GM19455 (cell line): ENCODE results near the gene SP140.
"Not testable (repeated sequence)": the region's sequence is repeated elsewhere in the genome, so short reads cannot be mapped to it uniquely, and the experiment has no call there.

Experiments
- ATAC-seq: cut with Tn5 transposase; IDR thresholded peaks from one replicate; pipeline ENCODE4 v1.9.1; 2021; ENCODE audit not compliant: unreplicated experiment

SP140 gene

GRCh38 chr2:230224458-230224857 lies 1.1 kb upstream of the SP140 start:
- ATAC-seq, result no peak

DNA sequence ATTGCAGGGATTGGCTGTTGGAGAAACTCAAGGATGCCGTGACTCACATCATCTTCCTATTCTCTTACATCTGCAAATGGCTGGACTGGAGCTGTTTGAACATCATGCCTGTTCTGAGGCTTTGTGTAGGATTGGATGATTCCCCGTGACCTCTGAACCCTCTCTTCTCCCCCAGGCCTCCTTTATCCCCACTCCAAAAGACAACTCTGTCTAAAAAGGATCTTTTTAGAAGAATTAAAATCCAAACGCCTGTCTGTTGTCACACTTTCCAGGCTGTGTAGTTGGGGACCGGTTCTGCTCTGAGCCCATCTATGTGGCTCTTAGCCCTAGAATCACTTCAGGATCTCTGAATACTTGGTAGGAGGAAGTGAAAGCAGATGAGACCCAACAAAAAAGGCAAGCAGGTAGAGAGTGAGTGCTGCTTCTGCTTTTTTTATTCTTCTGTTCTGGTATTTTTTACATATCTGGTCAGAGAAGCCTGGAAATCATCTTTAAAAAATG lies 565 bp downstream of the SP140 start:
- ATAC-seq, result peak; percentile 63

DNA sequence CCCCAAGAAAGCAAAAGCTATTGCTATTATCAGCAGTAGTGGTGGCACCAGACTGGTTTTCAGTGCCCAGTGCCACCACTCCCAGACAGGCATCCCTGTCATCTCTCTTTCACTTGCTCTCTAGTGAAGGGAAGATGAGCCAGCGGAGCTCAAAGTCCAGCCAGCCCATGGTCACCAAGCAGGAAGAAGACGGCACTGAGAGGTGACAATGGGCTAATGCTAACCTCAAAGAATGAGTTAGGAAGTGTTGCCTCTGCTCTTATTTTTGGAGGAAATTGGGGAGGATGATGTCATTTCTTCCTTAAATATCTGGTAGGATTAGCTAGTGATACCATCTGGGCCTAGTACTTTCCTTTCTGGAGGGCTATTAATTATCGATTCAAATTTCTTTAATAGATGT lies 1.7 kb downstream of the SP140 start:
- ATAC-seq, result no peak

DNA sequence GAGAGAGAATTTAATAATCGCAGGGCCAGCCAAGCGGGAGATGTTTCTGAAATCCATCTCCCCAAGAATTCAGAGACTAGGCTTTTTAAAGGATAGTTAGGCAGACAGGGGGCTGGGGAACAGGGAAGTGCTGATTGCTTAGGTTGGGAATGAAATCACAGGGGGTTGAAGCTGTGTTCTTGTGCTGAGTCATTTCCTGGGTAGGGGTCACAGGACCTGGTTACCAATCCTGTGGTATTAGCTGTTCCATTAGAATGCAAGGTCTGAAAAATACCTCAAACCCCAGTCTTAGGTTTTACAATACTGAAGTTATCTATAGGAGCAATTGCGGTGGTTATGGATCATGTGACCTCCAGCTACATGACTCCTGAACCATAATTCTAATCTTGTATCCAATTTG lies 4.6 kb downstream of the SP140 start:
- ATAC-seq, result no peak

DNA sequence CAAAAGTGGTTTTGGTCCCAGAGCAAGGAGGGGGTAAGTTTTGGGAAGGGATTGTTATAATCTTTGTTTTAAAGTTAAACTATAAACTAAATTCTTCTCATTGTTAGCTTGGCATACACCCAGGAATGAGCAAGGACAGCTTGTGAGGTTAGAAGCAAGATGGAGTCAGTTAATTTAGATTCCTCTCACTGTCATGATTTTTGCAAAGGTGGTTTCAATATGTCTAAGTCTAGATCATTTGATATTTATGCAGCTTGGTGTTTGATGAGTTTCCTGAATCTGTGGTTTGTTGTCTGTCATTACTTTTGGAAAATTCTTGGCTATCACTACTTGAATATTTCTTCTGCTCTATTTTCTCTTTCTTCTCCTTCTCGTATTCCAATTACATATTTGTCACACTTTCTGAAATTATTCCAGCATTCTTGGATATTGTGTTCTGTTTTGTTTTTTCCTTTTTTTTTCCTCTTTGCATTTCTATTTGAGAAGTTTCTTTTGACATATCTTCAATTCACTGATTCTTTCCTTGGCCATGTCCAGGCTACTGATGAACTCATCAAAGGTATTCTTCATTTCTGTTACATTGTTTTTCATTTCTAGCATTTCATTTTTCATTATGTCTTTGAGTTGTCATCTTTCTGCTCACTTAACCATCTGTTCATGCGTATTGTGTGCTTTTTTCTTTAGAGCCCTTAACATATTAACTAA lies 5.1 kb downstream of the SP140 start:
- no peak for ATAC-seq

DNA sequence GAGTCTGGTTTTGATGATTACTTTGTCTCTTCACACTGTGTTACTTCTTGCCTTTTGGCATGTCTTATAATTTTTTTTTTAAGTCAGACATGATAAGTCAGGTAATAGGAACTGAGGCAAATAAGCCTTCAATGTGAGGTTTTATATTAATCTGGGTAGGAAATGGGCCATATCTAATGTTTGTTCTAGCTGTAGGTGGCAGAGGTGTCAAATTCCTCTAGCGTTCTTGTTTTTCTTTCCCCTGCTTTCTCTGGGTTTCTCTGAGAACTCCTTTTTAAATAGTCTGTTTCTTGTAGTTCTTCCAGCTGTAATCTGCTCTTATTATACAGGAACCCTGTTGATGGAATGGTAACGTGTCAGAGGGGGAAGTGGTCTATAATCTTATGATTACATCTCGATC lies 5.7 kb downstream of the SP140 start:
- no peak for ATAC-seq

DNA sequence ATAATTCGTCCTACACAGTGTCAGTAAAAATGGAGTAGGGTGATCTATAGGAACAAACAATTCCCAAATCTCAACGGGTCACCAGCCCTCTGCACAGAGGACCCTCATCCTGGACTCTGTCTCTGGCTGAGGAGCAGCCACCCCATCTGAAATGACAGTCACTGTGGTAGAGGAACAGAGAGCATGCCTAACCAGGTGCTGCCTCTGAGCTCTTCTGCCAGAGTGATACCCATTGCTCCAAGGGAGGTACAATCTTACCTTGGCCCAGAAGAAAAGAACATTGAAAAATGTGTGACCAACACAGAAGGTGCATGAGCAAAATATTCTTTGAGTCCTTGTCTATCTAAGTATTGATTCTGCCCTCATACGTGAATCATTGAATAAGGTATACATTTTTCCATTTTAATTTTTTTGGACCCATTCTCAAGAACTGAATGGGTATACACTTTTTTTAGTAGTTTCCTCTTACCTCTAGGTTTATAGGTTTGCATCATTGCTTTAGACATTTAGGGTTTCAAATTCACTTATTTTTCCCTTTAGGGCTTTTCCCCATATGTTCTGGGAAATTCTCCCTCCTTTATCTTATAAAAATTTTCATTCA lies 8.7 kb downstream of the SP140 start:
- peak; percentile 76 for ATAC-seq

DNA sequence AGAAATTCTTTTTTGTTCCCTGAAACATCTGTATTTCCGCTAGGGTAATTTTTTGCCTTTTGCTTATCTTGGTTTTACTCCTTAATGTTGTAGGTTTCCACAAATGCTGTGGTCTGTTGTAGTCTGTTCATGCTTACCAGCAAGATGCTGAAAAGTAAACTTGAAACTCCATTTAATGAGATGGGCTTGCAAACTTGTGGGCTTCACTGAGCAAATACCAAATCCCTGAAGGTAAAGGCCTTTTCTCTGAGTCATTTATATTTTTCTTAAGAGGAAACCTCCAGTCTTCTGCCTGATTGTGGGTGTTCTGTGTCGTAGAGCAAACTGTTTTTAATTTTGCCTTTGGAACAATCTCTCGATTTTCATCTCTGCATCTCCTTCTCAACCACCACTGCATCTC lies 9.3 kb downstream of the SP140 start:
- no peak for ATAC-seq

- ATAC-seq, result no peak
These were observed 18.7 kb downstream of the SP140 start for GRCh38 chr2:230244211-230244610.

DNA sequence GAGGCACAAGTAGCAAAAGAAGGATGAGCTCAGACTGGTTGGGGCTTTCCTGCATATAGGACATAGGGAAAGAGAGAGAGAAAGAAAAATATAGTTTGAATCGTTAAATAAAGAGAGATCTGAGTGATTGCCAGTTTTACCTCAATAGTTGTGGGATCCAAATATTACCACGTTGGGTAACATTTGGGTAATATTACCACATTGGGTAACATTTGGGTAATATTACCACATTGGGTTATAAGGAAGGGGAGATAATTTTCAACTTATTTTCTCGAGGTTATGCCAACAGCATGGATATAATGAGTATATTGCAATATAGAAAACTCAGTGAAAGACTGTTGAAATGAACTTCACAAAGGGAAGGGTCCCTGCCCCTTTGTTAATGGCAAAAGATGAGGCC lies 20.7 kb downstream of the SP140 start:
- no peak for ATAC-seq

DNA sequence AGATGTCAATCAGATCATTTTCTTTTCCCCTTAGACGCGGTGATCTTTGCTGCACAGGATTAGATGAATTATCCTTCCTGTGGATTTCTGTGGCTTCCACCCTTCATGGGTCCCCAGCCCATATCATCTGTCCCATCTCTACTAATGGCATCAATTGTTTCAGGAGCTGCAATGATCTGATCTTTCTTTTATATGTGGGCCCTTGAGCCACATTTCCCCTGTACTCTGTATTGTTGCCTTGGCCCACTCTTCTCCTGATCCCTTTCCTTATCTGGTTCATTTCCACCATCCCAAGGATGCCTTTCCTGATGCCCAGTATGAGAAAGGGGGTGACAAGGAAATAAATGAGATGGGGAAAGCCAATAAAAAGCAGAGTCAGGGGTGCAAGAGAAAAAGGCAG lies 24.7 kb downstream of the SP140 start:
- no peak for ATAC-seq

DNA sequence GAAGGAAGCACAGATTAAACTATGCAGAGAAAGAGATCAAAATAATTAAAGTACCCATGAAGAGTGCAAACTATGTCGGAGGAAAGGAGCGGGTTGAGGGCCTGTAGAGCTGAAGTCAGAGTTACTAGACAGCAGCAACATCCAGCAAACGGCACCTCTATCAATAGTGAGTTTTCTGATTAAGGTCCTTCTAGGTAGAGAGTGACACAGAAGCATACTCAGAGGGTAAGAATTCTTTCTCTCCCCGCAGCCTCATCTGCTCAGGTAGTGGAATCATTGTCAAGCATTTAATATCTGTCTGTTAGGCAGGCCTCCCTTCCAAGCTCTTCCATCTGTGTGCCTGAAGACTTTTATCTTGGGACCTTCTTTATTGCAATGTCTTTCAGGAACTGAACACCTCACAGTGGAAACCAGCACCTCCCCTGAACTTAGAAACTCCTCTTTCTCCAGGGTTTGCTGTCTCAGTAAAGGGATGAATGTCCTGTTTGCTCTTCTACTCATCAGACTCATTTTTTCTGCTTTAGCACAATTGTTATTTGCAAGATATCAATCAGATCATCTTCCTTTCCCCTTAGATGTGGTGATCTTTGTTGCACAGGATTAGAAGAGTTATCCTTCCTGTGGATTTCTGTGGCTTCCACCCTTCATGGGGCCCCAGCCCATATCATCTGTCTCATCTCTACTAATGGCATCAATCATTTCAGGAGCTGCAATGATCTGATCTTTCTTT lies 28.8 kb downstream of the SP140 start:
- ATAC-seq, result no peak

GRCh38 chr2:230256733-230257332 lies 31.3 kb downstream of the SP140 start:
- no peak for ATAC-seq

DNA sequence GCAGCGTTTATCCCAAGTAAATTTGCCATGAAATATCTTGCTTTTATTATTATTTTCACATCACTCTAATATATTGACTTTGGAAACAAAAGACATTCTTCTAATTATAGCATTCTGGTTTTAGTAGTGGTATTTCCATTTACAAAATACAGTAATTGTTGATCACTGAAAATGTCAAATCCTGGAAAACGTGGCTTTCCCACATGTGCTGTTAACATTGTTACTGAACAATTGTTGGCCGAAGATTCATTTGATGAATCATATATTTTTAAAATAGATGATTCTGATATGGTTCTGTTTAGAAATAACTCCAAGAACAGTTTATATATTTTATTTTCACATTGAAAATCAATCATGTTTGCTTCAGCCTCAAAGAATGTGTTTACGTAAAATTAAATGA lies 32.9 kb downstream of the SP140 start:
- ATAC-seq, result no peak

GRCh38 chr2:230262246-230262645 lies 36.7 kb downstream of the SP140 start:
- ATAC-seq, result no peak

GRCh38 chr2:230264945-230265344 lies 39.4 kb downstream of the SP140 start:
- ATAC-seq, result not testable (repeated sequence)

GRCh38 chr2:230266638-230267037 lies 41.1 kb downstream of the SP140 start:
- ATAC-seq, result no peak

GRCh38 chr2:230267059-230267458 lies 41.5 kb downstream of the SP140 start:
- no peak for ATAC-seq

GRCh38 chr2:230267556-230267955 lies 42.0 kb downstream of the SP140 start:
- peak; percentile 65 for ATAC-seq

- no peak for ATAC-seq
These were observed 43.2 kb downstream of the SP140 start for GRCh38 chr2:230268606-230269243.

DNA sequence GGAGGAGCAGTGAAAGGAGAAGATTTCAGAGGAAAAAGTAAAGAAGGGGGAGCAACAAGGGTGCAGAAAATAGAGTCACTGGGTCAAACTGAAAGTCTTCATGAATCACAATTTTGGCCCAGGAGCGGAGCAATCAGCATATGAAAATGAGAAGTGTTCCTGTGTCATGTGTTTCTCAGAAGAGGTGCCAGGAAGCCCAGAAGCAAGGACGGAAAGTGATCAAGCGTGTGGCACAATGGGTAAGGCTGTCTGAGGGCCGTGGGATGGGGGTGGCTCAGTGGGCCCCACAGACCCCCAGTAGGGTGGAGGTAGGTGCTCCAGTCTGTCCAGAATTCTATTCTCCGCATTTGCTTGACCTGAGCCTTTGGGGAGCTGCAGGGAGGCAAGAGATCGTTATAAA lies 44.2 kb downstream of the SP140 start:
- no peak for ATAC-seq
